HCT116 (cell line): ENCODE measurements around the gene SRSF5. TPM values are rescaled to one million over a fixed set of nuclear protein-coding genes. Genes with fewer than 3 reads are reported as not detected.

ENCODE experiments used
- ATAC-seq: fragments of 200-7000 bp; cut with Tn5 transposase; 2 replicates; pipeline ENCODE4 v1.9.1; 2020; ENCODE audit warnings: mild to moderate bottlenecking, moderate library complexity
- BruUV-seq: library from RNA; stranded (reverse); fragments of 400-500 nt; replicated peaks from 2 replicates; lab custom pipeline; 2021; lab: Mats Ljungman, UMichigan
- CTCF ChIA-PET: fragments of 300-600 bp; sonication (Branson Sonifier 250); formaldehyde crosslinking; loops from one replicate; lab custom pipeline; 2021; ENCODE audit warnings: antibody characterized with exemption; lab: Charles Lee
- POLR2A ChIA-PET: fragments of 300-600, 350-600 bp; sonication (Branson Sonifier 250); formaldehyde crosslinking; loops from one replicate; lab custom pipeline; 2021; ENCODE audit warnings: antibody characterized with exemption; lab: Charles Lee
- RAD21 ChIA-PET, 2 experiments: fragments of 300-600 bp; sonication (Branson Sonifier 250); formaldehyde crosslinking; loops; one replicate each; lab custom pipeline; 2023; ENCODE audit warnings: low total read pairs in 2 of 2; ENCODE audit not compliant: uncharacterized antibody in 2 of 2, unreplicated experiment in 2 of 2, low non-redundant PET in 1 of 2; lab: Charles Lee
- DNase-seq: peaks from one replicate; pipeline ENCODE4 v3.0.0-alpha.2; 2010; ENCODE audit warnings: low read depth, low spot score
- H2AFZ ChIP-seq: fragments of 200-600 bp; shearing (Covaris generic), sonication (generic); 2 replicates; pipeline ENCODE4 v1.6.1; 2017; ENCODE audit warnings: low read depth, mixed run types, mixed read lengths, antibody characterized with exemption, low read length; ENCODE audit not compliant: poor library complexity, severe bottlenecking
- H3K27ac ChIP-seq: 2 replicates; pipeline ENCODE4 v1.5.1; 2012; ENCODE audit warnings: low read depth, low read length
- H3K27me3 ChIP-seq: fragments of 200-600 bp; sonication (generic); 2 replicates; pipeline ENCODE4 v1.6.1; 2016; ENCODE audit warnings: mixed run types, low read length, mixed read lengths; ENCODE audit not compliant: insufficient read depth
- H3K36me3 ChIP-seq, 2 experiments: fragments of 200-500 bp in 1 of 2; fragments of 200-600 bp in 1 of 2; sonication (Bioruptor generic) in 1 of 2; sonication (generic) in 1 of 2; 2 replicates each; pipeline versions ENCODE4 v1.5.1 to v1.6.1; 2014 to 2016; ENCODE audit warnings: low read length in 2 of 2, inconsistent platforms in 1 of 2, mixed read lengths in 1 of 2, mixed run types in 1 of 2; ENCODE audit not compliant: insufficient read depth in 2 of 2, control insufficient read depth in 1 of 2
- H3K4me1 ChIP-seq, 2 experiments: fragments of 200-600 bp in 1 of 2; sonication (generic) in 1 of 2; 2 replicates each; pipeline versions ENCODE4 v1.5.1 to v1.6.1; 2012 to 2017; ENCODE audit warnings: low read length in 2 of 2, inconsistent platforms in 1 of 2, mild to moderate bottlenecking in 1 of 2, mixed read lengths in 1 of 2, mixed run types in 1 of 2, moderate library complexity in 1 of 2; ENCODE audit not compliant: insufficient read depth in 2 of 2, control insufficient read depth in 1 of 2
- H3K4me2 ChIP-seq: fragments of 200-600 bp; sonication (generic); 2 replicates; pipeline ENCODE4 v1.6.1; 2017; ENCODE audit warnings: mixed run types, low read length, mixed read lengths
- H3K4me3 ChIP-seq, 2 experiments: fragments of 200-600 bp in 1 of 2; sonication (generic) in 1 of 2; replicated peaks in 1 of 2; 2 replicates each; pipeline ENCODE4 v1.5.1; 2011 to 2016; ENCODE audit warnings: low read length in 2 of 2, control low read depth in 1 of 2, low read depth in 1 of 2, mild to moderate bottlenecking in 1 of 2, mixed read lengths in 1 of 2, mixed run types in 1 of 2
- H3K79me2 ChIP-seq: fragments of 200-600 bp; sonication (generic); 2 replicates; pipeline ENCODE4 v1.6.1; 2017; ENCODE audit warnings: mild to moderate bottlenecking, mixed run types, low read length, moderate library complexity, mixed read lengths; ENCODE audit not compliant: insufficient read depth
- H3K9ac ChIP-seq: fragments of 200-600 bp; sonication (generic); 2 replicates; pipeline ENCODE4 v1.6.1; 2016; ENCODE audit warnings: low read length, mixed read lengths
- H3K9me2 ChIP-seq: fragments of 200-600 bp; sonication (generic), shearing (Covaris generic); 2 replicates; pipeline ENCODE4 v1.6.1; 2017; ENCODE audit warnings: mixed run types, mild to moderate bottlenecking, moderate library complexity; ENCODE audit not compliant: insufficient read depth
- H3K9me3 ChIP-seq, 2 experiments: fragments of 200-500 bp in 1 of 2; fragments of 200-600 bp in 1 of 2; sonication (Bioruptor generic) in 1 of 2; sonication (generic) in 1 of 2; 2 replicates each; pipeline ENCODE4 v1.6.1; 2014 to 2017; ENCODE audit warnings: low read length in 2 of 2, mixed read lengths in 2 of 2, inconsistent platforms in 1 of 2, low read depth in 1 of 2, mild to moderate bottlenecking in 1 of 2, mixed run types in 1 of 2, moderate library complexity in 1 of 2; ENCODE audit not compliant: control insufficient read depth in 1 of 2, insufficient read depth in 1 of 2
- H4K20me1 ChIP-seq: fragments of 200-600 bp; sonication (generic), shearing (Covaris generic); 2 replicates; pipeline ENCODE4 v1.6.1; 2017; ENCODE audit warnings: mixed run types, mild to moderate bottlenecking, moderate library complexity; ENCODE audit not compliant: insufficient read depth
- CEBPB ChIP-seq: IDR thresholded peaks from 2 replicates; pipeline ENCODE4 v1.6.1; 2012; ENCODE audit warnings: low read depth
- EZH2 ChIP-seq: fragments of 200-600 bp; sonication (generic); IDR thresholded peaks from 2 replicates; pipeline ENCODE4 v1.6.1; 2017; ENCODE audit warnings: antibody characterized with exemption, mixed run types
- EZH2phosphoT487 ChIP-seq: fragments of 200-600 bp; IDR thresholded peaks from 2 replicates; pipeline ENCODE4 v1.6.1; 2018; ENCODE audit warnings: antibody characterized with exemption, borderline replicate concordance
- POLR2A ChIP-seq: IDR thresholded peaks from 2 replicates; pipeline ENCODE4 v1.7.0; 2011; ENCODE audit warnings: borderline replicate concordance; ENCODE audit not compliant: insufficient read depth, insufficient read length; ENCODE audit errors: extremely low read depth
- RAD21 ChIP-seq: IDR thresholded peaks from 2 replicates; pipeline ENCODE4 v1.6.1; 2012; ENCODE audit warnings: low read depth, mild to moderate bottlenecking
- SRF ChIP-seq: IDR thresholded peaks from 2 replicates; pipeline ENCODE4 v1.6.1; 2012; ENCODE audit warnings: low read depth
- YY1 ChIP-seq: IDR thresholded peaks from 2 replicates; pipeline ENCODE4 v1.6.1; 2011; ENCODE audit warnings: low read length, low read depth, moderate library complexity, mild to moderate bottlenecking; ENCODE audit not compliant: insufficient replicate concordance; ENCODE audit errors: extremely low read depth
- ZFX ChIP-seq: fragments of 450-650 bp; IDR thresholded peaks from 2 replicates; pipeline ENCODE4 v1.6.1; 2017
- intact Hi-C: fragments of 100-400 bp; cut with micrococcal nuclease; formaldehyde crosslinking; loops from 2 replicates; pipeline ENCODE4 v1.10.0; 2022
- total RNA-seq: library from RNA; stranded (reverse); gene quantifications from one replicate; pipeline ENCODE4 v1.2.1, GENCODE V29; 2021; ENCODE audit not compliant: unreplicated experiment
- TF ChIP-seq, protein P1 (sequence below), 3 experiments: fragments of 200-600 bp in 1 of 3; sonication (generic) in 1 of 3; IDR thresholded peaks in 2 of 3; conservative IDR thresholded peaks in 1 of 3; 2 replicates each; pipeline ENCODE4 v1.5.1; 2012 to 2017; ENCODE audit warnings: low read depth in 2 of 3, low read length in 2 of 3, antibody characterized with exemption in 1 of 3, borderline replicate concordance in 1 of 3, control low read depth in 1 of 3, mild to moderate bottlenecking in 1 of 3, mixed read lengths in 1 of 3, mixed run types in 1 of 3, moderate library complexity in 1 of 3; ENCODE audit not compliant: insufficient read depth in 1 of 3
- TF ChIP-seq, protein P2 (sequence below): IDR thresholded peaks from 2 replicates; pipeline ENCODE4 v1.6.1; 2011; ENCODE audit warnings: mild to moderate bottlenecking, low read length, moderate library complexity; ENCODE audit not compliant: insufficient replicate concordance; ENCODE audit errors: extremely low read depth

The SRSF5 gene
- total RNA-seq, 1 experiment from 2014 or later, result 258 TPM

DNA sequence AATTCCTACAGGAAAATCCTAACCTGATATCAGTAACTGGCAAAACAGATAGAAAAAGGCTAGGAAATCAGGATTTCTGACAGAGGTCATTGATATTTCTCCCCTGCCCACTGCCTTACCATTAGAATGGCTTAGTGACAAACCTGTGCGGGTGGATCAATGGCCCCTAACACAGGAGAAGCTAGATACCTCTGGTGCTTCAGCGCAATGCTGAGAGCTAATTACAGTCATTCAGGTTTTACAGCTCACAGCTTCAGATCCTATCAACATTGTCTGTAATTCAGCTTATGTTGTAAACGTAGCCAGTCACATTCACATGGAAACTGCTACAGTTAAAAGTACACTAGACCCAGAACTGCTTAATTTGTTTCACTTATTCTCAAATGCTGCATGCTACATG is 47.5 kb downstream of the SRSF5 start:
- Histone ChIP-seq H3K9me3 (no peaks in the 10 kb centered on the region), H3K9ac (no peak overlapping the region), H3K36me3 (no peaks in the 10 kb centered on the region), H3K79me2 (no peaks in the 10 kb centered on the region), H3K27ac (no peak overlapping the region), H3K27me3 (peaks cover 30% of the 10 kb centered on the region), H3K9me2 (no peaks in the 10 kb centered on the region), H2AFZ (no peak overlapping the region), H3K4me3 (no peak overlapping the region), H3K4me2 (no peak overlapping the region), H4K20me1 (no peaks in the 10 kb centered on the region), H3K4me1 (no peaks in the 10 kb centered on the region)
- intact Hi-C loops, result loop anchor here (10.0 kb wide), 1 partner anchor 750 kb away; no protein-coding TSS in a partner anchor
- CTCF ChIA-PET, result interaction anchor here (1.4 kb wide), 1 partner anchor 214 kb away, joined by 6 read pairs; no protein-coding TSS in a partner anchor
- ATAC-seq, result no peak
- no peak for DNase-seq
- no TSS peak for BruUV-seq
- RAD21 ChIA-PET, result no interaction called here
- POLR2A ChIA-PET, result no interaction called here
- TF ChIP-seq EZH2, result no peak
- no peak for TF ChIP-seq EZH2phosphoT487
- TF ChIP-seq SRF, result no peak
- TF ChIP-seq CEBPB, result no peak
- TF ChIP-seq YY1, result no peak
- TF ChIP-seq POLR2A, result no peak
- TF ChIP-seq, protein P1, sequence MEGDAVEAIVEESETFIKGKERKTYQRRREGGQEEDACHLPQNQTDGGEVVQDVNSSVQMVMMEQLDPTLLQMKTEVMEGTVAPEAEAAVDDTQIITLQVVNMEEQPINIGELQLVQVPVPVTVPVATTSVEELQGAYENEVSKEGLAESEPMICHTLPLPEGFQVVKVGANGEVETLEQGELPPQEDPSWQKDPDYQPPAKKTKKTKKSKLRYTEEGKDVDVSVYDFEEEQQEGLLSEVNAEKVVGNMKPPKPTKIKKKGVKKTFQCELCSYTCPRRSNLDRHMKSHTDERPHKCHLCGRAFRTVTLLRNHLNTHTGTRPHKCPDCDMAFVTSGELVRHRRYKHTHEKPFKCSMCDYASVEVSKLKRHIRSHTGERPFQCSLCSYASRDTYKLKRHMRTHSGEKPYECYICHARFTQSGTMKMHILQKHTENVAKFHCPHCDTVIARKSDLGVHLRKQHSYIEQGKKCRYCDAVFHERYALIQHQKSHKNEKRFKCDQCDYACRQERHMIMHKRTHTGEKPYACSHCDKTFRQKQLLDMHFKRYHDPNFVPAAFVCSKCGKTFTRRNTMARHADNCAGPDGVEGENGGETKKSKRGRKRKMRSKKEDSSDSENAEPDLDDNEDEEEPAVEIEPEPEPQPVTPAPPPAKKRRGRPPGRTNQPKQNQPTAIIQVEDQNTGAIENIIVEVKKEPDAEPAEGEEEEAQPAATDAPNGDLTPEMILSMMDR (IDR thresholded peaks at IDR 0.05 in 2 of 3, conservative IDR thresholded peaks at IDR 0.05 in 1 of 3; ENCODE audit: borderline replicate concordance in 1 of 3, insufficient read depth in 1 of 3, low read depth in 2 of 3, low read length in 2 of 3), result no peak
- TF ChIP-seq, protein P2, sequence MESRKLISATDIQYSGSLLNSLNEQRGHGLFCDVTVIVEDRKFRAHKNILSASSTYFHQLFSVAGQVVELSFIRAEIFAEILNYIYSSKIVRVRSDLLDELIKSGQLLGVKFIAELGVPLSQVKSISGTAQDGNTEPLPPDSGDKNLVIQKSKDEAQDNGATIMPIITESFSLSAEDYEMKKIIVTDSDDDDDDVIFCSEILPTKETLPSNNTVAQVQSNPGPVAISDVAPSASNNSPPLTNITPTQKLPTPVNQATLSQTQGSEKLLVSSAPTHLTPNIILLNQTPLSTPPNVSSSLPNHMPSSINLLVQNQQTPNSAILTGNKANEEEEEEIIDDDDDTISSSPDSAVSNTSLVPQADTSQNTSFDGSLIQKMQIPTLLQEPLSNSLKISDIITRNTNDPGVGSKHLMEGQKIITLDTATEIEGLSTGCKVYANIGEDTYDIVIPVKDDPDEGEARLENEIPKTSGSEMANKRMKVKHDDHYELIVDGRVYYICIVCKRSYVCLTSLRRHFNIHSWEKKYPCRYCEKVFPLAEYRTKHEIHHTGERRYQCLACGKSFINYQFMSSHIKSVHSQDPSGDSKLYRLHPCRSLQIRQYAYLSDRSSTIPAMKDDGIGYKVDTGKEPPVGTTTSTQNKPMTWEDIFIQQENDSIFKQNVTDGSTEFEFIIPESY, result no peak
- TF ChIP-seq RAD21, result no peak
- TF ChIP-seq ZFX, result no peak
